RKO (cell line): ENCODE measurements around the gene MINDY3.
"Not testable (repeated sequence)": the region's sequence is repeated elsewhere in the genome, so short reads cannot be mapped to it uniquely, and the experiment has no call there.

Source experiments
- DNase-seq: peaks from one replicate; pipeline ENCODE4 v3.0.0-alpha.2; 2016; ENCODE audit warnings: low spot score

MINDY3 gene

DNA sequence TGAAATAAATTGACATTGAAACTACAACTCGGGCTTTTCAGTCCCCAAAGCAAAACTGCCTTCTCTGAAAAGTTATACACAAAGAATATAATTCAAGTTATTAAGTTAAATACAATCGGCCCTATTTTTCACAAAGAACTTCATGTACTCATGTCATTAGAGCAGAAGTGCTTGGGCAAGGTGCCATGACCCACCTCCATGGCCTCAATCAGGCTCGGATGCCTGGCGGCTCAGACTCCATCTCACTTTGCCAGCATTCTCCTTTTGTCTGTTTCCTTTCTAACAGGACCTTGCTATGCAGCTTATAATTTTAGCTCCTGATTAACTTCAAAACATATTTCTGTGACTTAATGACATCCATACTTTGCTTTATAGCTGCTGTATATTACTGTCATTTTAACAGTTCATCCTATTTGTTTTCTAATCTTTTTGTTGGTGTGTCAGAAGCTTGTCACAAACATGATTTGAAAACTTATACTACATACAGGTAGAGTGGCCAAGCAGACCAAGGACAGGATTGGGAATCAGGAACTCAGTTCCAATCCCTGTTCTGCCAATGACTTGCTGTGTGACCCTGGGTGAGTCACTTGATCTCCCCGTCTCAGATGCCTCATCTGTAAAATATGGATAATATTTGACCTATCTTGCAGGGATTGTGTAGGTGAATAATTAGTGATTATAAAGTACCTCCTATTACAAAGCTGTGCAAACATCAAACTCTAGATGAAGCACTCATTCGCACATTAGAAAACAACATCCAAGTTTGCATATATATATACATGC is 79.8 kb downstream of the MINDY3 start:
- DNase-seq: peak; percentile 15

DNA sequence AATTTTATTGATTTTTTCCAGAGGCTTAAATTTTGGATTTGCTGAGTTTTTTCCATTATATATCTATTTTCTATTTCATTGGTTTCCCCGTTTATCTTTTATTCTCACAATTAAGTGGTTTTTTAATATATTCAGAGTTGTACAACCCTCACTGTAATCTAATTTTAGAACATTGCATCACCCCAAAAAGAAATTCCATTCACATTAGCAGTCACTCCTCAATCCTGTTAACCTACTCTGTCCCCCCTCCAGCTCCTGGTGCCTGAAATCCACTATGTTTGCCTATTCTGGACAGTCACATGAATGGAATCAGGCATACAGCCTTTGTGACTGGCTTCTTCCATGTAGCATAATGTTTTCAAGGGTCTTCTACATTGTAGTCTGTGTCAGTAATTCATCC is 84.8 kb downstream of the MINDY3 start:
- peak; percentile 60 for DNase-seq

DNA sequence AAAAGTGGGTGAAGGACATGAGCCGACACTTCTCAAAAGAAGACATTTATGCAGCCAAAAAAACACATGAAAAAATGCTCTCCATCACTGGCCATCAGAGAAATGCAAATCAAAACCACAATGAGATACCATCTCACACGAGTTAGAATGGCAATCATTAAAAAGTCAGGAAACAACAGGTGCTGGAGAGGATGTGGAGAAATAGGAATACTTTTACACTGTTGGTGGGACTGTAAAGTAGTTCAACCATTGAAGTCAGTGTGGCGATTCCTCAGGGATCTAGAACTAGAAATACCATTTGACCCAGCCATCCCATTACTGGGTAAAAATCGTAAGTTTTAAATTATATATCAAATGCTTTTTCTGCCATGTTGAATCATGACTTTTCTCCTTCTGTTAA is 85.8 kb downstream of the MINDY3 start:
- DNase-seq: not testable (repeated sequence)

DNA sequence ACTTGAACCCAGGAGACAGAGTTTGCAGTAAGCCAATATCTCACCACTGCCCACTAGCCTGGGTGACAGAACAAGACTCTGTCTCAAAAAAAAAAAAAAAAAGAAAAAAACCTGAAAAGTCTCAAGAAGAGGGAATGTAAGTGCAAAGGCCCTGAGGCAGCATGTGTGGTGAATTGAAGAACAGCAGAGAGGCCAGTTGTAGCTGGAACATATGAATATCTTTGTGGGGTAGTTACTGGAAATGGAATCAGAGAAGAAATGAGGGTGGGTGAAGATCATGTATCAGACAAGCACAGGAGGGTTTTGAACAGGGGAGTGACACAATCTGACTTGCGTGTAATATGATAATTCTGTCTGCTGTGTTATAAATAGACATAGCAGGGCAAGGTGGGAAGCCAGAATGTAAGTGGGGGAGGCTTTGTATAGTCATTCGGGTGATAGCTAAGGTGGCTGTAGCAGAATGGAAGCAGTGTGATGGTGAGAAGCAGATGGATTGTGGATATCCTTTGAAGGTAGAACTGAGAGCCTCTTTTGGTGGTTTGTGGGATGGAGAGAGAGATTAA is 95.3 kb downstream of the MINDY3 start:
- no peak for DNase-seq

DNA sequence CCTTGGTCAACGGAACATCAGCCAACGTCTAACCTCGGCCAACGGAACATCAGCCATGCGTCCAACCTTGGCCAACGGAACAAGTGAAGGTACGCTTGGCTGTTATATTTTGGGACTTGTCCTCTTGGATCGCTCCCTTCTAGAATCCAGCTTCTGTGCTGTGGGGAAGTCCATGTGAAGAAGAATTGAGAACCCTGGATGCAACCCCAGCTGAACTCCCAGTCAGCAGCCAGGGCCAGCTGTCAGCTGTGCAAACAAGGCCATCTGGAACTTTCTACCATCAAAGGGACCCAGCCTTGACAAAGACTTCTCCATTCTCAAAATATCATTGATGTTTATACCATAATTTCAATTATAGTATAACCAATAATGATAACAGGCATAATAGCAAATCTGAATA is 97.3 kb downstream of the MINDY3 start:
- DNase-seq: no peak

DNA sequence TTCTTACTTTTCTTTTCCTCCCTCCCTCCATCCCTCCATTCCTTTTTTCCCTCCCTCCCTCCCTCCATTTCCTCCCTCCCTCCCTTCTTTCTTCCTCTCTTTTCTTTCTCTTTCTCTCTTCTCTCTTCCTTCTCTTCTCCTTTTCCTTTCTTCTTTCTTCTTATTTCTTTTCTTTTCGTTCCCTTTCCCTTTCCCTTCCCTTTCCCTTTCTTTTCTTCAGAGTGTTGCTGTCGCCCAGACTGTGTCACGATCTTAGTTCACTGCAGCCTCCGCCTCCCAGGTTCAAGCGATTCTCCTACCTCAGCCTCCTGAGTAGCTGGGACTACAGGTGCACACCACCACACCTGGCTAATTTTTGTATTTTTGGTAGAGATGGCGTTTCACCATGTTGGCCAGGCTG is 98.1 kb downstream of the MINDY3 start:
- not testable (repeated sequence) for DNase-seq

DNA sequence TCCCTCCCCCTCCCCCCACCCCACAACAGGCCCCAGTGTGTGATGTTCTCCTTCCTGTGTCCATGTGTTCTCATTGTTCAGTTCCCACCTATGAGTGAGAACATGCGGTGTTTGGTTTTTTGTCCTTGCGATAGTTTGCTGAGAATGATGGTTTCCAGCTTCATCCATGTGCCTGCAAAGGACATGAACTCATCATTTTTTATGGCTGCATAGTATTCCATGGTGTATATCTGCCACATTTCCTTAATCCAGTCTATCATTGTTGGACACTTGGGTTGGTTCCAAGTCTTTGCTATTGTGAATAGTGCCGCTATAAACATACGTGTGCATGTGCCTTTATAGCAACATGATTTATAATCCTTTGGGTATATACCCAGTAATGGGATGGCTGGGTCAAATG is 99.1 kb downstream of the MINDY3 start:
- not testable (repeated sequence) for DNase-seq

DNA sequence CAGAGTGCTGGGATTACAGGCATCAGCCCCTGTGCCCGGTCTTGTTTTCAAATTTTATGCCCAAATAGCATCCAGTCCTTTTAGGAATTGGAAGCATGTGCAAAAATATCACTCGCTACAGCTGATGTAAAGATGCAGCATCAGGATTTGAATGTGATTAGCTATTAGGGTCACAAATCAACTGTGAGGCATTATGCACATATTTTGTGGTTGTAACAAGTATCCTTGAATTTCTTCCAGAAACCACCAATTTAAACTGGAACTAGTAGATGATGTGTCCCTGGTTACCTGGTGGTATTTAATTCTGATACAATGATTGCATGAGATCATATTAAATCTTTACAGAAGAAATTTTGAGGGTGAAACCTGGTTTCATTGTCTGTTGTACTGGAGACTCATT is 99.6 kb downstream of the MINDY3 start:
- no peak for DNase-seq

DNA sequence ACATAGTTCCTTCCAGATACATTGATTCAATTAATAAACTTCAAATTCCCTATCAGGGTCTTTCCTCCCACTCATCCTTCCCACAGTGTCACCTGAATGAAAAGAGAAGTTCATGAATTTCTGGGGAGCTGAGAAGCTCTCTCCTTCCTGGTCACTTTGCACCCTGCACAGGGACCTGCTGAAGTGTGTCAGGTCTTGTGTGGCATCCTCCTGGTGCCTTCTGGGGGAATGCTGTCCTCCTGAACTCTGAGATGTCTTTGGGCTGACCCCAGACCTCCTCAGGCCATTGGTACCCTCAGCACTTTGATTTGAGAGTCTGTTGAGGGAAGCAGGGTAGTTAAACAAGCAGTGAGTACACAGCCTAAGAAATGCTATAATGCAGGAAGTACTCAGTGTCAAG is 101.0 kb downstream of the MINDY3 start:
- DNase-seq: no peak

DNA sequence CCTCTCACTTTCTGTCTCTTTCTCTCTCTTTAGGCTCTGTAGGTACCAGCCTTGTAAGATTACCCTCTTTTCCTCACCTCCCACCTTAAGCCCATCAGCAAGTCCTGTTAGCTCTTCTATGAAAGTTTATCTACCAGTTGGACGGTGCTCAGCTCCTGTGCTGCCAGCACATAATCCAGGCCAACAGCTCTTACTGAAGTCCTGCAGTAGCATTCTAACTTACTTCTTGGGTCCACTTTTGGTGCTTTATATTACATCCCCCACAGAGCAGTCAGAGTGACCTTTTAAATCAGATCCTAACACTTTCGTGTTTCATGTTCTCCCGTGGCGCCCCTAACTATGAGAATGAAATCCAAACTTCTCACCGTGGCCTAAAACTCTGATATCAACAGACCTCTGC is 101.7 kb downstream of the MINDY3 start:
- no peak for DNase-seq

DNA sequence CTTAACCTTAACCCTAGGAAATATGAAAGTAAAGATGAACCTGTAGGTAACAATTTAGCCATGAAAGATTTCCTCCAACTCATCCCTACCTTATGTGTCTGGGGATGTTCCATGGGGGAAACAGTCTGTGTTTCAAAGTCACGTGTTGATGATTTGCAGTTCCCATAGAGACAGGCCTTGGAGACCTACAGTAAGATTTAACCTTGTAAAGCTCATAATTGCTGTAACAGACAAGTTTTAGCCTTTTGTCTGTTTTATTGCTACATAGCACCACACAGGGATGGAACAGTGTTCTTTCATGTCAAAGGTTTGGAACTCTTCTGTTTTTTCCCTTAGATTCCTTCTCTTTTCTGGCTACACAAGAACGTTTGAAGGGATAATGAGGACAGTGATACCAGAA is 105.4 kb downstream of the MINDY3 start:
- no peak for DNase-seq

DNA sequence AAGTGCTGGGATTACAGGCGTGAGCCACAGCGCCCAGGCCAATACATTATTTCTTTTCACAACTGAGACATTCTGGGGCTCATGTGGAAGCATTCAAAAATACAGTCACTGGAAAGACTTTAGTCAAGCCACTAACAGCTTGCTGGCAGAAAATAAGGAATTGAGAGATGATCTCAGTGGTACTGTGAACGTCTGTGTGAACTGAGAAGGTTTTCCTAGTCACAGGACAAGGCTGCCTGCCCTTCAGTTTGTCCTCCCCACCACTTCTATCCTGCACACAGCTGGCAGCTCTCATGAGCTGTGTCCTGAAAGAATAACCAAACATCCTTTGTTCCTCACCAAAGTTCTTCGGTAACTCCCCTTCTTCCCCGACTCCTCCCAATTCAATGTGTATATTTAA is 109.3 kb downstream of the MINDY3 start:
- no peak for DNase-seq

DNA sequence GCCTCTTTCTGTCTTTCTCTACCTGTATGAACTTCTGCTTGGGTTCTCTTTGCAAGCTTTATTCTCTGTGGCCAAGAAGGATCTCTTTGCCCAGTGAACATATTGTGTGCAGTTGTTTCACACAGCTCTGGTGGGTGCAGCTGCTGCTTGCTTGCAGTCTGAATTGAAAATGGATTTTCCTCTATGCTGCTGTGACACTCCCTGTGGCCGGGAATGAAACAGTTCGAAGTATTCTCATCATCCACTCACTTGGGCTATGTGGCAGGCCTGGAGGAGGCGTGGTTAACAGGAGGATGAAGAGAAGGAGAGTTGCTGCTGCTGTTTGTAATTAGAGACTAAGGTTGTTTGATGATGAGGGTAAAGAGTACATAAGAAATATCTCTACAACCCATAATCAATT is 112.2 kb downstream of the MINDY3 start:
- DNase-seq: no peak

DNA sequence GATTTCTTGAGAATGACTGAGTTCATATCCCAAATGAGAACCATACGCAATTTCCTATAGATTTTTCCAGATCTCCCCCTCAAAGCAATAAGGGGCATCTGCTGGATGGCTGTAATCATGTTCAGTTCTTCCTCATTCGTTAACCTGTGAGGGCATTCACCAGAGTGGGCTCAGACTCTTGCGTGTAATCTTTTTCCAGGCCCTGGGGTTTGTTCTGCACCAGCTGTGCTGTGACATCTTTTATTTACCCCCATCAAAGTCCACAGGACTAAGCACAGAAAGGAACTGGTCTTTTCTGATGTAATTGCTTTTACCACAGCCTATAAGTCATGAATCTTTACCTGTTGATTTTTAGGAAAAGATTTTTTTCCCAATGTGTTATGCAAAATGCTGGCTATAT is 112.7 kb downstream of the MINDY3 start:
- DNase-seq: no peak

DNA sequence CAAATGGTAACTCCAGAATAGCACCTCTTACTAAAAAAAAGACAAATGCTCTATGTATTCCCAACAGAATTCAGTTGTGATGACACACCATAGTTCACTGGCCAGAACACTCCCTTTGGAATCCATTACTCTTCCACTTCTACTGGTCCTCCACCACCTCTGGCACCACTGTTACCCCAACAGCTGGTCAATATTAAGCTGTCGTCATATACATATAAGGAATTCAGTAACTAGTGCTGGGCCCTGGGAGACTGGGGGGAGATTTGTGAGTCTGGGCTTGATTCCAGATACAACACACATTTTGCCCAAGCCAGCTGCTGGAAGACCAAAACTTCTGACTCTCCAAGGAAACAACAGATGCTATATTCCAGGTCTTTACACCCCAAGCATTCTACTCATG is 114.6 kb downstream of the MINDY3 start:
- DNase-seq: no peak

DNA sequence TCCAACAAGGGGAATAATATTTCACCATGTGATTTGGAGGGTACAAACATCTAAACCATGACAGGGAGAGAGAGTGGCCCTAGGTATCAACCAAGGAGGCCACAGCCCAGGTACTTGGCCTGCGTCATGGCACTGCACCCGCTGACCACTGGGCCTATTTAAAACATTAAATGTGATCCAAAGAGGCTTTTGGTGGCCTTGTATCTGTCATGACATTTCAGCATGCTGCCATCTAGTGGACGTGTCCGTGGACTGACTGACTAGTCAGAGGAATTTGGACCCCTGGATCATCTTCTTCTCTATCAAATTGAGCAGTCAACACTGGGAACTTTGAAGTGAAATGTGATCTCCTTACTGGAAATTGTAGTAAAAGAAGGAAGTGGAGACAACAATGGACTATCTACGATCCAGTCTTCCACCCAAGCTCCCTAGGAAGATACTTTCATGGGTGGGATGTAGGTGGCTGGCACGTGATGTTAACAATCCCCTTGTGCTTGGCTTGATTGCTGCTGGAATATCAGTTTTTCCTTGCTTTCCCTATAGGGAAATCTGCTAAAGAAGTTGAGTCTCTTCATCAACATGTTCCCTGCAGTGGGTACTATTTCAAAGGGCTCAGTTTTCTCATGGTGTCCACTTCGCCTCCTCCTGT is 116.0 kb downstream of the MINDY3 start:
- peak; percentile 81 for DNase-seq

DNA sequence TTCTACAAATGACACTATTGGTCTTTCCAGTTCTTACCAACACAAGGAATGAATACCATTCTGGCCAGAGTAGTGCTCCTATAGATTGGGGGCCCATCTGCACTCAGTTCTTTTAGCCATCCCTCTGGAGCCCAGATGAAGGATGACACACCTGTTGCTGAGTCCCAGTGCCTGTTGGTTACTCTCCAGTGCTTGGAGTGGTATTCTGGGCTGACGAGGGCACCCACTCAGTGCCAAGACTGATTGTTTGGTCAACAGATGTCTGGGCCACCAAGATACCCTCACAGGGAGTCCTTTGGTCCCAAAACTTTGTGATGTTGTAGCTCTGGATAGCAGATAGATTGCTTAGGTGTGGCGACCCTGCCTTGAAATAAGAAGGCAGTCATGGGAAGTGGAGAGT is 116.9 kb downstream of the MINDY3 start:
- DNase-seq: peak; percentile 30

DNA sequence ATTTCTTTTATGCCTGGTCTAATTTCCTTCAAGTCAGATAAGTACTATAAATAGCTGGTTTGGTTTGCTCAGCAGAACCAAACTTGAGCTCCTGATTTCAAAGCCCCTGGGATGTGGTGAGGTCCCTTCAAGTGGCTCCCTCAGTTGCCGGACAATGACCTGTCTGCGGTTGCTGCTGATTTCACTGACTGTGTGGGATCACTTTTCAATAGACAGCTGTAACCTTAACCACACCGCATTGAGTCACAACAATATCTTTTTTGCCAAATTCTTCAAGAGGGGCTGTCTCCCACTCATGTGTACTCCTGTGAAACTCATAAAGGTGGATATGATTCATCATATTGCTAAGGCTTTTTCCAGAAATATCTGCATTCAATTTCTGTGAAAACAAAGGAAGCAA is 117.5 kb downstream of the MINDY3 start:
- no peak for DNase-seq

DNA sequence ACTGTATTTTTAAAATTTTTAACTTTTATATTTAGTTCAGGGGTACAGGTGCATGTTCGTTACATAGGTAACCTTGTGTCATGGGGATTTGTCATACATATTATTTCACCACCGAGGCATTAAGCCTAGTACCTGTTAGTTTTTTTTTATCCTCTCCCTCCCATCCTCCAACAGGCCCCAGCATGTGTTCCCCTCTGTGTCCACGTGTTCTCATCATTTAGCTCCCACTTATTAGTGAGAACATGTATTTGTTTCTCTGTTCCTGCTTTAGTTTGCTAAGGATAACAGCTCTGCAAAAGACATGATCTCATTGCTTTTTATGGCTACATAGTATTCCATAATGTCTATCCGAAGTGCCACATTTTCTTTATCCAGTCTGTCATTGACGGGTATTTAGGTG is 118.2 kb downstream of the MINDY3 start:
- no peak for DNase-seq

DNA sequence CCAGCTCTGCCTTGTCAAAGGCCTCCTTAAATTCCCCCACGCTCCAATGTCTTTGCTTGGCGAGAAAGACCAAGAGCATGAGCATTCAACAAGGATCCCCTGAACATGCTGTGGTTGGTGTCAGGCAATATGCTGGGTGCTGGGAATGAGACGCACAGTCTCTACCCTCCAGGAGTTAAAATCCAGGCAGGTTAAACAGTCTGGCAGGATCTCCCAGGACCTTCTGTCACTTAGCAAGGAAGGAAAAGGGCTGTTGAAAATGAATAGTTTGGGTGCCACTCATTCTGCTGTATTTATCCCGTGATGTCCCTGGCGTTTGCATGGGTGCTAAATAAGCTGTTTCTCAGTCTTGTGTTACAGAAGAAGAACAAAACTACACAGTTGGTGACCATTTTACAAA is 118.7 kb downstream of the MINDY3 start:
- no peak for DNase-seq

DNA sequence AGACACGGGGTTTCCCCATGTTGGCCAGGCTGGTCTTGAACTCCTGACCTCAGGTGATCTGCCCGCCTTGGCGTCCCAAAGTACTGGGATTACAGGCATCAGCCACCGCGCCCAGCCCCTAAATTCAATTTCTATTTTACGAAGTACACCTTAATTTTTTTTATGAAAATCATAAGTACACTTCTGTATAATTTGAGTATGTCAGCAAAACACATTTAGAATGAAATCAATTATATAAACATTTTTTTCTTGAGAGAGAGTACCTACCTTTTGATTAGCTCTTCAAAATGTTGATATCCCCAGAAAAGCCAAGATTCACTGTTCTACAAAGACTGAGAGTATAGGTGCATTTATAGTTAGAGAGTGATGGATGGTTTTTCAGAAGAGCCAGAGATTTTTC is 120.0 kb downstream of the MINDY3 start:
- DNase-seq: no peak

DNA sequence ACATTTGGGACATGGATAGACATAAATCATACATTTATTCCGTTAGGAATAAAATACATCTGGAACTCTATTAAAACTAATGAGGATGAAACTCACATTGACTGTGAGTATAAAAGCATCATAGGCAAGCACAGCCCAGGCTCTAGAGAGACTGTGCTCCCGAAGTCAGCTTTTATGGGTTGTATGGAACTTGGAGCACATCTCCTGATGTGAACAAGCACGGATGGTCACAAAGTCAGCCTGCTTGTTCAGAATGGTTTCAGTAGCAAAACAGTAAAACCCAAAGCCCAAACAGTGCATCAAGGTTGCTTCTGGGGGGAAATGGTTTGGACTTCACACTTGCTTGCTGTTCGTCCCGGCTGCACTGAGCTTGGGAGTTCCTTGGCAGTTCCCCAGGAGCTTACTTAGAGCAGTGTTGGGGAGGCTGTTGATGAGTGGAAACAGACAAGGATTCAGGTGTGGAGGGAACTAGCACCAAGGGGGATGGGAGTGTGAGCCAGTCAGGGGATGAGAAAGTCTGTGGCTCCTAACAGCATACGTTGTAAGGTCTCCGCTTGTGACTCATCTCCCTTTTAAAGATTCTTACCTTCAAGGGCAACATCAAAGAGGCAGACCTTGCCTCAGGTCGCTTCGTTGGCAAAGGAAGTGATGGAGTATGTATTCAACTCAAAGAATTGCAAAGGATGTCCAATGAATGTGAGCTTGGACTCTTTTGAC is 120.9 kb downstream of the MINDY3 start:
- DNase-seq: no peak
